GM12878 (cell line): Measurements from ENCODE around the gene LBR. TPM values are rescaled to one million over a fixed set of nuclear protein-coding genes. Genes with fewer than 3 reads are reported as not detected.

ENCODE experiments used
- ATAC-seq: fragments of 200-7000 bp; cut with Tn5 transposase; 3 replicates; pipeline ENCODE4 v1.9.1; 2020; ENCODE audit warnings: mild to moderate bottlenecking, moderate library complexity
- BruUV-seq: library from RNA; stranded (reverse); fragments of 400-500 nt; replicated peaks from 2 replicates; lab custom pipeline; 2021; lab: Mats Ljungman, UMichigan
- CTCF ChIA-PET: fragments of 300-600 bp; sonication (Branson Sonifier 250); formaldehyde crosslinking; extraction: SDS; loops from one replicate; lab custom pipeline; 2021; ENCODE audit warnings: inconsistent platforms; lab: Yijun Ruan, JAX
- POLR2A ChIA-PET: fragments of 350-600 bp; formaldehyde crosslinking; extraction: SDS; loops from one replicate; lab custom pipeline; 2021; ENCODE audit warnings: inconsistent platforms; lab: Charles Lee
- RAD21 ChIA-PET: fragments of 300-600 bp; sonication (Branson Sonifier 250); formaldehyde crosslinking; loops from one replicate; lab custom pipeline; 2023; ENCODE audit warnings: antibody characterized with exemption; ENCODE audit not compliant: unreplicated experiment; lab: Charles Lee
- SMC1A ChIA-PET: fragments of 300-600 bp; sonication (Branson Sonifier 250); formaldehyde crosslinking; loops from one replicate; lab custom pipeline; 2023; ENCODE audit not compliant: unreplicated experiment, uncharacterized antibody; lab: Charles Lee
- DNase-seq: peaks from one replicate; pipeline ENCODE4 v3.0.0-alpha.2; 2011; ENCODE audit warnings: low read depth, low spot score
- FAIRE-seq: peaks from 3 replicates; lab custom pipeline; 2011; peaks lifted over from hg19 to GRCh38; lab: Jason Lieb, UNC
- H2AFZ ChIP-seq: 2 replicates; pipeline ENCODE4 v1.6.0; 2011; ENCODE audit warnings: low read depth, low read length, control low read depth; ENCODE audit not compliant: control insufficient read depth
- H3K27ac ChIP-seq: 2 replicates; pipeline ENCODE4 v1.5.1; 2011; ENCODE audit warnings: control low read depth; ENCODE audit not compliant: control insufficient read depth, insufficient read depth
- H3K27me3 ChIP-seq, 2 experiments: replicated peaks in 1 of 2; 2 replicates each; pipeline versions ENCODE4 v1.6.0 to v1.6.1; 2011; ENCODE audit warnings: low read length in 1 of 2; ENCODE audit not compliant: control insufficient read depth in 2 of 2, insufficient read depth in 2 of 2
- H3K36me3 ChIP-seq, 2 experiments: 2 replicates each; pipeline ENCODE4 v1.5.1; 2011; ENCODE audit warnings: low read length in 1 of 2; ENCODE audit not compliant: control insufficient read depth in 2 of 2, insufficient read depth in 2 of 2
- H3K4me1 ChIP-seq: 2 replicates; pipeline ENCODE4 v1.6.1; 2011; ENCODE audit warnings: mild to moderate bottlenecking, low read length, moderate library complexity, mixed read lengths; ENCODE audit not compliant: control insufficient read depth, insufficient read depth
- H3K4me2 ChIP-seq: 2 replicates; pipeline ENCODE4 v1.6.0; 2011; ENCODE audit warnings: control low read depth; ENCODE audit not compliant: control insufficient read depth, insufficient read depth
- H3K4me3 ChIP-seq: fragments of 200-600 bp; sonication (generic); 2 replicates; pipeline ENCODE4 v1.5.1; 2016
- H3K79me2 ChIP-seq: 2 replicates; pipeline ENCODE4 v1.6.0; 2011; ENCODE audit warnings: low read length; ENCODE audit not compliant: control insufficient read depth, insufficient read depth
- H3K9ac ChIP-seq: 2 replicates; pipeline ENCODE4 v1.8.0; 2011; ENCODE audit warnings: low read length, control low read depth, mixed read lengths; ENCODE audit not compliant: control insufficient read depth, insufficient read depth
- H3K9me3 ChIP-seq: replicated peaks from 3 replicates; pipeline ENCODE4 v1.5.1; 2011; ENCODE audit warnings: mild to moderate bottlenecking, low read length; ENCODE audit not compliant: control insufficient read depth, insufficient read depth
- H4K20me1 ChIP-seq: 2 replicates; pipeline ENCODE4 v1.6.0; 2011; ENCODE audit not compliant: control insufficient read depth, insufficient read depth
- IKZF1 ChIP-seq: fragments of 450-650 bp; conservative IDR thresholded peaks from 2 replicates; pipeline ENCODE4 v1.6.1; 2017; ENCODE audit warnings: antibody characterized with exemption, mild to moderate bottlenecking
- POLR2AphosphoS5 ChIP-seq: IDR thresholded peaks from 2 replicates; pipeline ENCODE4 v1.6.1; 2011; ENCODE audit warnings: mild to moderate bottlenecking, low read length, inconsistent platforms
- PRDM15 ChIP-seq: fragments of 450-650 bp; formaldehyde crosslinking; IDR thresholded peaks from 2 replicates; pipeline ENCODE4 v1.4.0; 2020; ENCODE audit warnings: mild to moderate bottlenecking, moderate library complexity
- RELA ChIP-seq: fragments of 450-650 bp; IDR thresholded peaks from 2 replicates; pipeline ENCODE4 v1.8.0; 2014; ENCODE audit warnings: borderline replicate concordance; ENCODE audit not compliant: partially characterized antibody
- SKIL ChIP-seq: fragments of 450-650 bp; IDR thresholded peaks from 2 replicates; pipeline ENCODE4 v1.6.1; 2017; ENCODE audit warnings: mild to moderate bottlenecking, low read depth, inconsistent platforms; ENCODE audit not compliant: poor library complexity, severe bottlenecking
- SREBF2 ChIP-seq: IDR thresholded peaks from 2 replicates; pipeline ENCODE4 v1.6.1; 2012; ENCODE audit warnings: mild to moderate bottlenecking, low read length
- SUPT20H ChIP-seq: IDR thresholded peaks from 2 replicates; pipeline ENCODE4 v1.6.1; 2011; ENCODE audit warnings: low read depth, mild to moderate bottlenecking, low read length, moderate library complexity, borderline replicate concordance; ENCODE audit not compliant: control insufficient read depth
- TCF7 ChIP-seq: IDR thresholded peaks from 2 replicates; pipeline ENCODE4 v1.6.1; 2014; ENCODE audit warnings: antibody characterized with exemption, borderline replicate concordance
- USF2 ChIP-seq: IDR thresholded peaks from 2 replicates; pipeline ENCODE4 v1.6.1; 2011; ENCODE audit warnings: low read depth, low read length, improper control_type of control experiment, borderline replicate concordance
- YBX1 ChIP-seq: fragments of 450-650 bp; IDR thresholded peaks from 2 replicates; pipeline ENCODE4 v1.6.1; 2016; ENCODE audit warnings: antibody characterized with exemption
- WGBS: methylation state at CpG from one replicate; pipeline ENCODE4 v1.1.6; 2016; ENCODE audit warnings: low lambda C conversion rate; ENCODE audit not compliant: insufficient replicate concordance, insufficient coverage; ENCODE audit errors: missing lambda C conversion rate; 5-methylcytosine and 5-hydroxymethylcytosine counted together
- in situ Hi-C: fragments of 300-500 bp; cut with MboI; formaldehyde crosslinking; loops from 9 replicates; pipeline ENCODE4 v1.14.3; 2018; ENCODE audit warnings: mixed read lengths
- intact Hi-C: fragments of 100-400 bp; cut with micrococcal nuclease; formaldehyde crosslinking; loops from one replicate; pipeline ENCODE4 v1.14.2; 2022; ENCODE audit not compliant: unreplicated experiment
- polyA plus RNA-seq, 11 experiments: library from polyadenylated mRNA; depleted of rRNA in 4 of 11; unstranded in 6 of 11; stranded (reverse) in 5 of 11; fragments of >200 nt; fragmentation: Nextera tagmentation in 4 of 11; fragmentation: Illumina TruSeq in 1 of 11; extraction: Ambion mirVana in 4 of 11; extraction: Trizol in 1 of 11; gene quantifications; 1 replicate in 1 of 11; 2 replicates in 10 of 11; pipeline versions ENCODE4 v1.2.1 to v1.2.3, GENCODE V29; 2011 to 2016; ENCODE audit warnings: inconsistent platforms in 2 of 11, missing spikeins in 2 of 11, low read depth in 1 of 11
- total RNA-seq, 4 experiments: library from RNA; depleted of rRNA in 3 of 4; stranded (reverse); fragments of >200 nt in 3 of 4; fragmentation: Illumina TruSeq in 1 of 4; extraction: Trizol in 1 of 4; gene quantifications; 2 replicates each; pipeline versions ENCODE4 v1.2.1 to v1.2.3, GENCODE V29; 2013 to 2021

Gene LBR
- total and polyA plus RNA-seq, 10 of the 15 experiments (the other 5 are each of a cell fraction or from before 2014, with no cell fraction given), result 81.8 to 178 (median 114) TPM

- WGBS, result 92% methylated on average over 9 of the region's 10 CpGs
These were observed 49.0 kb downstream of the LBR start for GRCh38 chr1:225378880-225379279.

More at GRCh38 chr1:225378880-225379279, 49.0 kb downstream of the LBR start:
- no peak overlapping the region for H3K4me2 ChIP-seq
- SMC1A ChIA-PET, result interaction anchor here (0.6 kb wide), 1 partner anchor 14 kb away, joined by 4 read pairs; no protein-coding TSS in a partner anchor
- intact Hi-C loops, result no loop called here
- CTCF ChIA-PET, result no interaction called here
- DNase-seq (no peak), ATAC-seq (no peak), FAIRE-seq (no peak)
- no peaks in the 10 kb centered on the region for H3K4me1 ChIP-seq
- no peak overlapping the region for H3K4me3 ChIP-seq
- H3K27me3 ChIP-seq, result no peaks in the 10 kb centered on the region
- no TSS peak for BruUV-seq
- no peak overlapping the region for H2AFZ ChIP-seq
- POLR2A ChIA-PET, result no interaction called here
- no peaks in the 10 kb centered on the region for H3K9me3 ChIP-seq
- TF ChIP-seq TCF7 (no peak), YBX1 (no peak), SUPT20H (no peak), USF2 (no peak), RELA (no peak), IKZF1 (no peak), POLR2AphosphoS5 (no peak), SKIL (no peak), PRDM15 (CRISPR knock-in tag) (no peak), SREBF2 (no peak)
- RAD21 ChIA-PET, result no interaction called here
- H3K79me2 ChIP-seq, result no peaks in the 10 kb centered on the region
- no peaks in the 10 kb centered on the region for H4K20me1 ChIP-seq
- no peak overlapping the region for H3K27ac ChIP-seq
- no peak overlapping the region for H3K9ac ChIP-seq
- no peaks in the 10 kb centered on the region for H3K36me3 ChIP-seq
- in situ Hi-C loops, result no loop called here
